H1 (cell line): ENCODE measurements around the gene OR52W1. TPM values are rescaled to one million over a fixed set of nuclear protein-coding genes. Genes with fewer than 3 reads are reported as not detected.

ENCODE experiments used
- CTCF ChIA-PET: fragments of 300-600 bp; sonication (Branson Sonifier 250); formaldehyde crosslinking; loops from one replicate; lab custom pipeline; 2021; ENCODE audit not compliant: partially characterized antibody; lab: Charles Lee
- POLR2A ChIA-PET: fragments of 300-600 bp; sonication (Branson Sonifier 250); formaldehyde crosslinking; loops from one replicate; lab custom pipeline; 2021; ENCODE audit warnings: inconsistent platforms; ENCODE audit not compliant: partially characterized antibody; lab: Charles Lee
- DNase-seq, 2 experiments: peaks; one replicate each; pipeline versions ENCODE4 v3.0.0 to v3.0.0-alpha.2; 2010 to 2022; ENCODE audit warnings: low spot score in 2 of 2, low read depth in 1 of 2, mixed read lengths in 1 of 2
- FAIRE-seq: peaks from 2 replicates; lab custom pipeline; 2011; peaks lifted over from hg19 to GRCh38; lab: Jason Lieb, UNC
- H2AFZ ChIP-seq: 2 replicates; pipeline ENCODE4 v1.8.1; 2012; ENCODE audit warnings: low read length, inconsistent platforms
- H2AK5ac ChIP-seq: 2 replicates; pipeline ENCODE4 v1.6.1; 2013; ENCODE audit warnings: low read depth, low read length
- H2BK120ac ChIP-seq: replicated peaks from 2 replicates; pipeline ENCODE3; 2013; ENCODE audit warnings: low read depth, low read length, inconsistent platforms
- H2BK12ac ChIP-seq: 2 replicates; pipeline ENCODE4 v1.6.1; 2013; ENCODE audit warnings: low read depth, low read length
- H2BK15ac ChIP-seq: 2 replicates; pipeline ENCODE4 v1.6.1; 2013; ENCODE audit warnings: low read length
- H2BK20ac ChIP-seq: 2 replicates; pipeline ENCODE4 v1.6.1; 2013; ENCODE audit warnings: low read length
- H2BK5ac ChIP-seq: 2 replicates; pipeline ENCODE4 v1.6.1; 2013; ENCODE audit warnings: low read depth, low read length
- H3K14ac ChIP-seq: 2 replicates; pipeline ENCODE4 v1.6.1; 2013; ENCODE audit warnings: inconsistent platforms; ENCODE audit not compliant: insufficient read length
- H3K18ac ChIP-seq: 2 replicates; pipeline ENCODE4 v1.6.1; 2013; ENCODE audit warnings: low read length; ENCODE audit errors: extremely low read depth
- H3K23ac ChIP-seq: 2 replicates; pipeline ENCODE4 v1.6.1; 2013; ENCODE audit warnings: inconsistent platforms; ENCODE audit not compliant: insufficient read length
- H3K23me2 ChIP-seq: 2 replicates; pipeline ENCODE4 v1.6.1; 2013; ENCODE audit warnings: low read depth, low read length
- H3K27ac ChIP-seq: 2 replicates; pipeline ENCODE4 v1.6.1; 2011; ENCODE audit warnings: low read depth, low read length, inconsistent platforms
- H3K27me3 ChIP-seq, 4 experiments: replicated peaks in 1 of 4; 1 replicate in 1 of 4; 2 replicates in 3 of 4; pipeline versions ENCODE4 v1.6.1 to v1.8.1; 2011 to 2013; ENCODE audit warnings: low read length in 3 of 4, mild to moderate bottlenecking in 3 of 4, inconsistent platforms in 2 of 4, mixed read lengths in 2 of 4, moderate library complexity in 1 of 4; ENCODE audit not compliant: control insufficient read depth in 3 of 4, insufficient read depth in 3 of 4; ENCODE audit errors: extremely low read depth in 1 of 4
- H3K36me3 ChIP-seq, 4 experiments: 2 replicates each; pipeline versions ENCODE4 v1.6.1 to v1.8.1; 2011 to 2013; ENCODE audit warnings: mild to moderate bottlenecking in 4 of 4, low read length in 3 of 4, moderate library complexity in 2 of 4, control low read depth in 1 of 4, inconsistent platforms in 1 of 4; ENCODE audit not compliant: insufficient read depth in 4 of 4, control insufficient read depth in 2 of 4
- H3K4ac ChIP-seq: replicated peaks from 2 replicates; pipeline ENCODE3; 2013; ENCODE audit warnings: low read length, low read depth, mixed read lengths, inconsistent platforms; ENCODE audit not compliant: insufficient read length
- H3K4me1 ChIP-seq, 4 experiments: replicated peaks in 1 of 4; 1 replicate in 1 of 4; 2 replicates in 3 of 4; pipeline versions ENCODE4 v1.6.1 to v1.8.1; 2011 to 2013; ENCODE audit warnings: low read length in 3 of 4, inconsistent platforms in 2 of 4, mixed read lengths in 1 of 4; ENCODE audit not compliant: insufficient read depth in 4 of 4, control insufficient read depth in 3 of 4
- H3K4me2 ChIP-seq, 2 experiments: 2 replicates each; pipeline versions ENCODE4 v1.6.1 to v1.8.1; 2011 to 2013; ENCODE audit warnings: low read depth in 2 of 2, low read length in 2 of 2, control low read depth in 1 of 2, inconsistent platforms in 1 of 2, mild to moderate bottlenecking in 1 of 2; ENCODE audit not compliant: insufficient read depth in 1 of 2
- H3K4me3 ChIP-seq, 4 experiments: fragments of 200-600, 300-600 bp in 1 of 4; sonication (generic), shearing (Covaris generic), sonication (Bioruptor Twin) in 1 of 4; 2 replicates each; pipeline versions ENCODE4 v1.5.1 to v1.8.1; 2011 to 2016; ENCODE audit warnings: low read length in 4 of 4, low read depth in 3 of 4, control low read depth in 2 of 4, inconsistent platforms in 2 of 4, mild to moderate bottlenecking in 2 of 4, mixed read lengths in 1 of 4, moderate library complexity in 1 of 4; ENCODE audit not compliant: insufficient read depth in 2 of 4; ENCODE audit errors: extremely low read depth in 1 of 4
- H3K56ac ChIP-seq: replicated peaks from 2 replicates; pipeline ENCODE3; 2013; ENCODE audit warnings: low read depth, mild to moderate bottlenecking, mixed read lengths, low read length, inconsistent platforms; ENCODE audit not compliant: insufficient read length
- H3K79me1 ChIP-seq: 2 replicates; pipeline ENCODE4 v1.6.1; 2013; ENCODE audit warnings: low read depth, low read length, control low read depth
- H3K79me2 ChIP-seq, 2 experiments: 2 replicates each; pipeline versions ENCODE4 v1.6.1 to v1.8.1; 2012 to 2013; ENCODE audit warnings: low read length in 2 of 2, mild to moderate bottlenecking in 2 of 2, inconsistent platforms in 1 of 2; ENCODE audit not compliant: insufficient read depth in 2 of 2, control insufficient read depth in 1 of 2
- H3K9ac ChIP-seq, 4 experiments: replicated peaks in 1 of 4; 1 replicate in 1 of 4; 2 replicates in 3 of 4; pipeline versions ENCODE4 v1.6.1 to v1.8.1; 2011 to 2013; ENCODE audit warnings: low read depth in 3 of 4, low read length in 3 of 4, control low read depth in 2 of 4, mild to moderate bottlenecking in 2 of 4, moderate library complexity in 2 of 4, inconsistent platforms in 1 of 4; ENCODE audit errors: extremely low read depth in 1 of 4
- H3K9me3 ChIP-seq, 2 experiments: 2 replicates each; pipeline versions ENCODE4 v1.6.1 to v1.8.1; 2012 to 2013; ENCODE audit warnings: mild to moderate bottlenecking in 2 of 2, moderate library complexity in 2 of 2, control low read depth in 1 of 2, inconsistent platforms in 1 of 2, low read depth in 1 of 2, low read length in 1 of 2, mixed read lengths in 1 of 2; ENCODE audit not compliant: insufficient read depth in 2 of 2
- H4K20me1 ChIP-seq, 2 experiments: replicated peaks in 1 of 2; 2 replicates each; pipeline versions ENCODE3 to v1.8.1; 2011 to 2013; ENCODE audit warnings: inconsistent platforms in 2 of 2, low read length in 2 of 2, mild to moderate bottlenecking in 1 of 2; ENCODE audit not compliant: insufficient read depth in 2 of 2, control insufficient read depth in 1 of 2
- H4K5ac ChIP-seq: 2 replicates; pipeline ENCODE4 v1.6.1; 2013; ENCODE audit warnings: low read length, low read depth, mixed read lengths, inconsistent platforms; ENCODE audit not compliant: insufficient read length
- H4K8ac ChIP-seq: 2 replicates; pipeline ENCODE4 v1.8.0; 2013; ENCODE audit warnings: mild to moderate bottlenecking, moderate library complexity, low read length, inconsistent platforms; ENCODE audit not compliant: insufficient read depth; ENCODE audit errors: extremely low read depth
- H4K91ac ChIP-seq: replicated peaks from 2 replicates; pipeline ENCODE3; 2013; ENCODE audit warnings: low read length, mixed read lengths, inconsistent platforms; ENCODE audit not compliant: insufficient read length
- ASH2L ChIP-seq: fragments of 200-600, 300-600 bp; sonication (generic); IDR thresholded peaks from one replicate; pipeline ENCODE4 v1.7.1; 2017; ENCODE audit warnings: low read length
- GTF2F1 ChIP-seq: IDR thresholded peaks from 2 replicates; pipeline ENCODE4 v1.6.1; 2012; ENCODE audit warnings: low read depth, low read length, improper control_type of control experiment, borderline replicate concordance
- POU5F1 ChIP-seq: IDR thresholded peaks from 2 replicates; pipeline ENCODE4 v1.6.1; 2011; ENCODE audit warnings: low read depth, mild to moderate bottlenecking, low read length, moderate library complexity
- RAD21 ChIP-seq, 2 experiments: IDR thresholded peaks in 1 of 2; conservative IDR thresholded peaks in 1 of 2; 2 replicates each; pipeline ENCODE4 v1.6.1; 2011; ENCODE audit warnings: low read depth in 2 of 2, low read length in 2 of 2, improper control_type of control experiment in 1 of 2, inconsistent platforms in 1 of 2, mild to moderate bottlenecking in 1 of 2, moderate library complexity in 1 of 2
- RXRA ChIP-seq: IDR thresholded peaks from 2 replicates; pipeline ENCODE4 v1.6.1; 2011; ENCODE audit warnings: low read depth, mild to moderate bottlenecking, low read length, moderate library complexity; ENCODE audit not compliant: insufficient read depth
- SIRT6 ChIP-seq: IDR thresholded peaks from one replicate; pipeline ENCODE4 v1.7.1; 2012; ENCODE audit warnings: low read length, inconsistent platforms
- SP4 ChIP-seq: IDR thresholded peaks from 2 replicates; pipeline ENCODE4 v1.6.1; 2012; ENCODE audit warnings: low read length, inconsistent platforms
- TAF1 ChIP-seq: IDR thresholded peaks from 2 replicates; pipeline ENCODE4 v1.6.1; 2011; ENCODE audit warnings: mild to moderate bottlenecking, low read depth, low read length
- WGBS, 2 experiments: shearing (Covaris generic) in 1 of 2; methylation state at CpG; one replicate each; pipeline versions ENCODE4 v1.1.6 to v1.1.7; 2013 to 2015; ENCODE audit warnings: low lambda C conversion rate in 2 of 2, mixed read lengths in 2 of 2, inconsistent platforms in 1 of 2, low coverage in 1 of 2, missing lambda C conversion rate in 1 of 2; ENCODE audit not compliant: insufficient replicate concordance in 2 of 2, insufficient coverage in 1 of 2, insufficient read length in 1 of 2; ENCODE audit errors: extremely low coverage in 1 of 2, missing lambda C conversion rate in 1 of 2; 5-methylcytosine and 5-hydroxymethylcytosine counted together
- polyA plus RNA-seq, 7 experiments: library from polyadenylated mRNA; depleted of rRNA in 3 of 7; stranded (reverse) in 5 of 7; unstranded in 2 of 7; fragments of >200 nt in 5 of 7; fragments of 200-250 nt in 2 of 7; gene quantifications; 1 replicate in 5 of 7; 2 replicates in 1 of 7; 4 replicates in 1 of 7; pipeline versions ENCODE4 v1.2.1 to v1.2.3, GENCODE V29; 2011 to 2013; ENCODE audit warnings: missing spikeins in 2 of 7, mixed read lengths in 2 of 7
- total RNA-seq: library from RNA; stranded (reverse); fragmentation: NEBNext Ultra II Directional; extraction: Animal tissue kit (Norgen Biotek cat#: 25700); gene quantifications from 2 replicates; pipeline ENCODE4 v1.2.1, GENCODE V29; 2021
- TF ChIP-seq, protein P1 (sequence below): IDR thresholded peaks from 2 replicates; pipeline ENCODE4 v1.6.1; 2012; ENCODE audit warnings: inconsistent platforms
- TF ChIP-seq, protein P2 (sequence below): IDR thresholded peaks from 2 replicates; pipeline ENCODE4 v1.6.1; 2011; ENCODE audit warnings: low read depth, mild to moderate bottlenecking, low read length; ENCODE audit not compliant: insufficient read depth

OR52W1 gene
- total and polyA plus RNA-seq, 2 of the 8 experiments (the other 6 are each of a cell fraction or from before 2014, with no cell fraction given): not detected

DNA sequence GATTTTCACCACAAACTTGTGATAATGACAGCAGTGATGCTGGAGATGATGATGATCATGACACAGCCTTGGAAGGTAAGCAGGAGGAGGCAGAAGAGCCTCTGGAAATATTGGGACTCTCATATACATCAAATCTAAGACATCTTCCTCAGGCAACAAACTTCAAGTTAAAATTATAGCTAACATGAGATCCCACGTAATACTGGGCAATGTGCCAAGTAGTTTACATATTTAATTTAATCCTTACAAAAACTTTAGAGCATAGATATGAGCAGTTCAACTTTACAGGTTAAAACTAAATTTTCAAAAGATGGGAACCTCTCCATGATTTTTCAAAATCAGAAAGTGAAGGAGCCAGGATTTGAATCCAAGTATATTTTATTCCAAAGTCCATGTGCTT lies 47.9 kb upstream of the OR52W1 start:
- FAIRE-seq (no peak), DNase-seq (no peak)
- Histone ChIP-seq H3K4me1 (no peaks in the 10 kb centered on the region), H2AK5ac (no peak overlapping the region), H4K5ac (no peak overlapping the region), H4K20me1 (no peaks in the 10 kb centered on the region), H4K8ac (no peak overlapping the region), H3K27ac (no peak overlapping the region), H2BK20ac (no peak overlapping the region), H3K4me3 (no peak overlapping the region), H3K4me2 (no peak overlapping the region), H3K23me2 (no peaks in the 10 kb centered on the region), H2AFZ (no peak overlapping the region), H2BK5ac (no peak overlapping the region), H3K79me1 (no peaks in the 10 kb centered on the region), H3K14ac (no peak overlapping the region), H3K56ac (no peak overlapping the region), H3K27me3 (no peaks in the 10 kb centered on the region; a peak in 1 of 7 replicates), H2BK12ac (no peak overlapping the region), H4K91ac (no peak overlapping the region), H2BK15ac (no peak overlapping the region), H2BK120ac (no peak overlapping the region), H3K23ac (no peak overlapping the region), H3K18ac (no peak overlapping the region), H3K9ac (no peak overlapping the region), H3K36me3 (no peaks in the 10 kb centered on the region), H3K9me3 (no peaks in the 10 kb centered on the region), H3K79me2 (no peaks in the 10 kb centered on the region), H3K4ac (no peak overlapping the region)
- 92% methylated on average over 1 of the region's 1 CpG; no CpG with 5 or more reads in 1 of the 2 experiments for WGBS, 2 experiments
- no peak for TF ChIP-seq SP4
- no peak for TF ChIP-seq TAF1
- no peak for TF ChIP-seq GTF2F1
- TF ChIP-seq ASH2L: no peak
- TF ChIP-seq, protein P1, sequence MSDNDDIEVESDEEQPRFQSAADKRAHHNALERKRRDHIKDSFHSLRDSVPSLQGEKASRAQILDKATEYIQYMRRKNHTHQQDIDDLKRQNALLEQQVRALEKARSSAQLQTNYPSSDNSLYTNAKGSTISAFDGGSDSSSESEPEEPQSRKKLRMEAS: no peak
- TF ChIP-seq, protein P2, sequence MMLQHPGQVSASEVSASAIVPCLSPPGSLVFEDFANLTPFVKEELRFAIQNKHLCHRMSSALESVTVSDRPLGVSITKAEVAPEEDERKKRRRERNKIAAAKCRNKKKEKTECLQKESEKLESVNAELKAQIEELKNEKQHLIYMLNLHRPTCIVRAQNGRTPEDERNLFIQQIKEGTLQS: no peak
- TF ChIP-seq RXRA: no peak
- no peak for TF ChIP-seq POU5F1
- no peak for TF ChIP-seq SIRT6
- TF ChIP-seq RAD21 (IDR thresholded peaks at IDR 0.05 in 1 of 2, conservative IDR thresholded peaks at IDR 0.05 in 1 of 2; ENCODE audit: low read depth in 2 of 2, low read length in 2 of 2): no peak
- ChIA-PET CTCF (interaction anchor here (1.3 kb wide), 1 partner anchor 47 kb away, joined by 3 read pairs; no protein-coding TSS in a partner anchor), POLR2A (no interaction called here)
